Body of pancreas (tissue), 4 donors: ENCODE measurements around the gene ATAD3B.

ENCODE experiments used
- POLR2A ChIP-seq, 3 donors: fragments of 450-650 bp; IDR thresholded peaks; one replicate each; pipeline ENCODE4 v1.6.1; 2016; ENCODE audit warnings: antibody characterized with exemption in 3 of 3, mild to moderate bottlenecking in 2 of 3
- TF ChIP-seq, protein P1 (sequence below), 7 experiments: fragments of 450-650 bp in 4 of 7; fragments of 200-600 bp in 3 of 7; sonication (generic) in 3 of 7; IDR thresholded peaks; one replicate each; pipeline ENCODE4 v1.5.1; 2016 to 2019; ENCODE audit warnings: antibody characterized with exemption in 7 of 7

GRCh38 chr1:1543706-1544099 is 72.1 kb downstream of the ATAD3B start:
- TF ChIP-seq, protein P1, sequence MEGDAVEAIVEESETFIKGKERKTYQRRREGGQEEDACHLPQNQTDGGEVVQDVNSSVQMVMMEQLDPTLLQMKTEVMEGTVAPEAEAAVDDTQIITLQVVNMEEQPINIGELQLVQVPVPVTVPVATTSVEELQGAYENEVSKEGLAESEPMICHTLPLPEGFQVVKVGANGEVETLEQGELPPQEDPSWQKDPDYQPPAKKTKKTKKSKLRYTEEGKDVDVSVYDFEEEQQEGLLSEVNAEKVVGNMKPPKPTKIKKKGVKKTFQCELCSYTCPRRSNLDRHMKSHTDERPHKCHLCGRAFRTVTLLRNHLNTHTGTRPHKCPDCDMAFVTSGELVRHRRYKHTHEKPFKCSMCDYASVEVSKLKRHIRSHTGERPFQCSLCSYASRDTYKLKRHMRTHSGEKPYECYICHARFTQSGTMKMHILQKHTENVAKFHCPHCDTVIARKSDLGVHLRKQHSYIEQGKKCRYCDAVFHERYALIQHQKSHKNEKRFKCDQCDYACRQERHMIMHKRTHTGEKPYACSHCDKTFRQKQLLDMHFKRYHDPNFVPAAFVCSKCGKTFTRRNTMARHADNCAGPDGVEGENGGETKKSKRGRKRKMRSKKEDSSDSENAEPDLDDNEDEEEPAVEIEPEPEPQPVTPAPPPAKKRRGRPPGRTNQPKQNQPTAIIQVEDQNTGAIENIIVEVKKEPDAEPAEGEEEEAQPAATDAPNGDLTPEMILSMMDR (IDR thresholded peaks at IDR 0.05), result no peak
- TF ChIP-seq POLR2A (IDR thresholded peaks at IDR 0.05), result no peak
